Type B pancreatic cell (in vitro differentiated cells): ENCODE data around the gene EPHA1. TPM values are rescaled to one million over a fixed set of nuclear protein-coding genes. Genes with fewer than 3 reads are reported as not detected.

Experiments used
- DNase-seq: peaks from one replicate; pipeline ENCODE4 v3.0.0; 2021; ENCODE audit warnings: mixed read lengths; ENCODE audit not compliant: unreplicated experiment; ENCODE audit errors: extremely low spot score
- H3K27ac Mint-ChIP-seq: 2 replicates; pipeline ENCODE4 v1.8.0; 2021; ENCODE audit warnings: mild to moderate bottlenecking, mixed read lengths
- H3K27me3 Mint-ChIP-seq: 2 replicates; pipeline ENCODE4 v1.8.0; 2021; ENCODE audit warnings: mixed read lengths
- H3K36me3 Mint-ChIP-seq: 2 replicates; pipeline ENCODE4 v1.8.0; 2021; ENCODE audit warnings: mixed read lengths
- H3K4me1 Mint-ChIP-seq: one replicate; pipeline ENCODE4 v1.8.0; 2021; ENCODE audit warnings: mixed read lengths; ENCODE audit not compliant: unreplicated experiment
- H3K4me3 Mint-ChIP-seq: 2 replicates; pipeline ENCODE4 v1.8.0; 2021; ENCODE audit warnings: mild to moderate bottlenecking, mixed read lengths
- H3K9me3 Mint-ChIP-seq: 2 replicates; pipeline ENCODE4 v1.8.0; 2021; ENCODE audit warnings: mixed read lengths
- CTCF ChIP-seq: fragments of 200-600 bp; sonication (generic); conservative IDR thresholded peaks from 2 replicates; pipeline ENCODE4 v1.5.0; 2021; ENCODE audit warnings: antibody characterized with exemption, mild to moderate bottlenecking
- total RNA-seq: library from RNA; stranded (reverse); gene quantifications from 2 replicates; pipeline ENCODE4 v1.2.1, GENCODE V29; 2021; ENCODE audit warnings: low replicate concordance

The EPHA1 gene
- total RNA-seq, 1 donor from 2014 or later, result 18.0 TPM

GRCh38 chr7:143351574-143351973, 57.1 kb downstream of the EPHA1 start:
- H3K27me3 Mint-ChIP-seq, result peaks cover 37% of the 10 kb centered on the region
- H3K9me3 Mint-ChIP-seq, result no peaks in the 10 kb centered on the region
- H3K27ac Mint-ChIP-seq, result no peak overlapping the region
- no peaks in the 10 kb centered on the region for H3K36me3 Mint-ChIP-seq
- H3K4me3 Mint-ChIP-seq, result no peak overlapping the region
- H3K4me1 Mint-ChIP-seq, result peaks cover 9% of the 10 kb centered on the region
- no peak for TF ChIP-seq CTCF
- no peak for DNase-seq

GRCh38 chr7:143351060-143351459, 57.6 kb downstream of the EPHA1 start:
- H3K36me3 Mint-ChIP-seq, result no peaks in the 10 kb centered on the region
- H3K4me1 Mint-ChIP-seq, result peaks cover 9% of the 10 kb centered on the region
- DNase-seq, result no peak
- no peak for TF ChIP-seq CTCF
- peaks cover 42% of the 10 kb centered on the region for H3K27me3 Mint-ChIP-seq
- no peaks in the 10 kb centered on the region for H3K9me3 Mint-ChIP-seq
- H3K27ac Mint-ChIP-seq, result no peak overlapping the region
- H3K4me3 Mint-ChIP-seq, result no peak overlapping the region

GRCh38 chr7:143347950-143348349, 60.7 kb downstream of the EPHA1 start:
- DNase-seq, result no peak
- H3K27ac Mint-ChIP-seq, result no peak overlapping the region
- no peaks in the 10 kb centered on the region for H3K36me3 Mint-ChIP-seq
- H3K9me3 Mint-ChIP-seq, result no peaks in the 10 kb centered on the region
- peaks cover 44% of the 10 kb centered on the region for H3K27me3 Mint-ChIP-seq
- peaks cover 13% of the 10 kb centered on the region for H3K4me1 Mint-ChIP-seq
- no peak overlapping the region for H3K4me3 Mint-ChIP-seq
- TF ChIP-seq CTCF, result no peak

GRCh38 chr7:143346018-143346417, 62.6 kb downstream of the EPHA1 start:
- no peaks in the 10 kb centered on the region for H3K36me3 Mint-ChIP-seq
- H3K27me3 Mint-ChIP-seq, result peaks cover 38% of the 10 kb centered on the region
- no peak for DNase-seq
- TF ChIP-seq CTCF, result no peak
- peaks cover 5% of the 10 kb centered on the region for H3K4me1 Mint-ChIP-seq
- H3K4me3 Mint-ChIP-seq, result peak overlapping the region; percentile 75
- no peaks in the 10 kb centered on the region for H3K9me3 Mint-ChIP-seq
- H3K27ac Mint-ChIP-seq, result no peak overlapping the region

- H3K36me3 Mint-ChIP-seq, result no peaks in the 10 kb centered on the region
- peaks cover 5% of the 10 kb centered on the region for H3K4me1 Mint-ChIP-seq
- no peaks in the 10 kb centered on the region for H3K9me3 Mint-ChIP-seq
- H3K27me3 Mint-ChIP-seq, result peaks cover 38% of the 10 kb centered on the region
- H3K4me3 Mint-ChIP-seq, result peak overlapping the region; percentile 75
- H3K27ac Mint-ChIP-seq, result peak overlapping the region; percentile 15
- peak; percentile 69 for TF ChIP-seq CTCF
- no peak for DNase-seq
These were observed 63.2 kb downstream of the EPHA1 start for GRCh38 chr7:143345428-143345900.

GRCh38 chr7:143343596-143343995, 65.1 kb downstream of the EPHA1 start:
- Mint-ChIP-seq H3K4me1 (peaks cover 5% of the 10 kb centered on the region), H3K9me3 (no peaks in the 10 kb centered on the region), H3K27me3 (peaks cover 28% of the 10 kb centered on the region), H3K4me3 (no peak overlapping the region), H3K27ac (no peak overlapping the region), H3K36me3 (no peaks in the 10 kb centered on the region)
- no peak for DNase-seq
- no peak for TF ChIP-seq CTCF
